Measurements from ENCODE around the gene NARF.
A peak's percentile ranks its signal among the peaks of the same experiment; 100 is the strongest.
"Not testable (repeated sequence)": the region's sequence is repeated elsewhere in the genome, so short reads cannot be mapped to it uniquely, and the experiment has no call there.

NARF gene

DNA sequence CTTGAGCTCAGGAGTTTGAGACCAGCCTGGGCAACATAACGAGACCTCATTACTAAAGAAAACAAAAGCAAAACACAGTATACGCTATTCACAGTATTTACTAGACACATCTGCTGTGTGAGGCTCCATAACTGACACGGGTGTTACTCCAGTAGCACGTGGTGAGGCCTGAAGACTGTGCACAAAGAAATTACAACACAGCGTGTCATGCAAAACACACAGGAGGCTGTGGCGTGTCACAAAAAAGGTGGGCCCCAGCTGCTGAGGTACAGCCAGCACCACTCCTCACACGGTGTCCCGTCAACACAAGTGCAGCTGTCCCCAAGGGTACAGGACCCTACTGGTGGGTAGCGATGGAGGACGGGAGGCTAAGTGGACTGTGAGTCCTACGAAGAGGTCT is 10.7 kb upstream of the NARF start:
- DNase-seq = no peak

DNA sequence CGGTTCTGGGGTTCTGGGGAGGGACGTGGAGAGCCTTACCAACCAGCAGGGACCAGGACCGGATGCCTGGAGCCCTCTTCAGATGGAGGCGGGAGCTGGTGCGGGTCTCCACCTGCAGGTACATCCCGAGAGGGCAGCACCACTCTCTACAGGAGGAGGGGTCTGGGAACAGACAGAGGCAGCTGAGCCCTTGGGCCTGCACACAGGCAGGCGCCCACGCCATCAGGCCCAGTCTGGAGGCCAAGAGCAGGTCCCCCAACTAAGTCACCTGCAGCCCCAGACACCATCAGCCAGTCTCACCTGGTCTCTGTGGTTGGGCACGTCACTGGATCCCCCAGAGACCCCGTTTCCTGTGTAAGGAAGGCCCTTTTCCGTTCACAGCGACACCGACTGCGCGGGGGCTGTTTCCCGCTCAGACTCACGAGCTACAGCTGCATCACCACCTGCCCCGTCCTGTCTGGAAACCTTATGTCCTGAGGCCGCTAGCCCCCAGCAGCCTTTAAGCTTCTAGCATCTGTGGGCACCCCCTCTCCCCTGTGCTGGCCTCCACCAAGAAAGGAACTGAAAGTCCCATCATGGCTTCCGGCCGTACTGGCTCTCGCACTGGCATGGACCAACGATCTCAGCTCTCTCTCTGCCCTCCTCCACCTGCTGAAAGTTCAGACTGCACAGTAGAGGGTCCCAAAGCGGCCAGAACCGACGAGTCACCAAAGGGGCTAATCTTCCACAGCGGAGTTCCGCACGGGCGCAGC is 9.2 kb upstream of the NARF start:
- DNase-seq = peak; percentile 75

DNA sequence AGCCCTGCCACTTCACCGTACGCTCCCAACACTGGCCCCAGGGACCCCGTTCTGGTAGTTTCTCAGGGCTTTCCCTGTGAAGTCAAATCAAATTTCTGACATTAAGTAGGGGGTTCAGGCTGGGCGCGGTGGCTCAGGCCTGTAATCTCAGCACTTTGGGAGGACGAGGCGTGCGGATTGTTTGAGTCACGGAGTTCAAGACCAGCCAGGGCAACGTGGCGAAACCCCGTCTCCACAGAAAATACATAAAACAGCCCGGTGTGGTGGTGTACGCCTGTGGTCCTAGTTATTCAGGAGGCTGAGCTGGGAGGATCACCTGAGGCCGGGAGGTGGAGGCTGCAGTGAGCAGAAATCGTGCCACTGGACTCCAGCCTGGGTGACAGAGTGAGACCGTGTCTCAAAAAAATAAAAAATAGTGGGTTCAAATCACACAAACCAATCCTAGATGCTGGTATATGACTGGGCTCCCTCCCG is 8.6 kb upstream of the NARF start:
- DNase-seq = peak; percentile 34

DNA sequence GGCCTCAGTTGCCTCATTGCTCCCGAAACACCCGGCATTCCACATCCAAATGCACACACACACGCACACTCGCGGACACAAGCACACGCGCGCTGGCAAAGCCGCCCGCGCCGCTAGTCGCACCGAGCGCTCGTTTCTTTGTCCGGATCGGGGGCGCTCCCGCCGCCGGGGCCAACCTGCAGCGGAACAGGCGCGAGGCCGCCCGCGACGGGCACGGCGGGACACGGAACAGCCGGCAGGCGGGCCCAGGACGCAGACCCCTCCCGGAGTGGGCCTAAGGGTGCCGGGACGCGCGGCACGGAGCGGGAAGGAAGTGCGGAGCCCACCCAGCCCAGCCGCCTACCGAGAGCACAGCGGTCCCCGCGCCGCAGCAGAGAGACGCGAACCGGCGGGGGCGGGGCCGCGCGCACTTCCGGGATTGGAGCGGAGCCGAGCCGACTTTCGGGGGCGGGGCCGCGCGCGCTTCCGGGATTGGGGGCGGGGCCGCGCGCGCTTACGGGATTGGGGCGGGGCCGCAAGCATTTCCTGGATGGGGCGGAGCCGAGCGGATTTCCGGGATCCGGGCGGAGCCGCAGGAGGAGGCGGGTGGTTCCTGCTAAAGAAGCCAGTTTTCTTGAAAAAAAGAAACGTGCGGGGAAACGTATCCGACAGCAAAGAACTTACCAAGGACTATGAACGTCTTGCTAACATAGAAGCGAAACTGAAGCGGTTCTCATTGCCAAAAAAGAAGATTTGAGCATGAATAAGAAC is 8.0 kb upstream of the NARF start, which contains the start of gene CYBC1:
Gene CYBC1 (minus strand): TSS at position 396 of the 750 bp plus-strand sequence. CDS start 1,498 bp downstream, outside the sequence.
- DNase-seq = peak; percentile 98

DNA sequence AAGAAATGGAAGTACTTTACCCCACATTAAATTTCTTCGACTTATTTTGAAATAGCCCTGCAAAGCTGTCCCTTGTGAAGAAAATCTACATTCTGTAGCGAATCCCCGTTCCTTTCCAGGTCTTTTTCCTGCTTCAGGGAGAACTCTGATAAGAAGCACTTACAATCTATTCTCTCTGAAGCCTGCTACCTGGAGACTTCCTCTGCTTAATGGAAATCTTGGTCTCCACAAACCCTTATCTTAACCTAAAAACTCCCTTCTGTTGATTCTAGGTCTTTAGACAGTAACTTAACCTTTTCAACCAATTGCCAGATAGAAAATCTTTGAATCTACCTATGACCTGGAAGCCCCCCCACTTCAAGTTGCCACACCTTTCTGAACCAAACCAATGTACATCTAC is 6.4 kb upstream of the NARF start:
- no peak for DNase-seq

DNA sequence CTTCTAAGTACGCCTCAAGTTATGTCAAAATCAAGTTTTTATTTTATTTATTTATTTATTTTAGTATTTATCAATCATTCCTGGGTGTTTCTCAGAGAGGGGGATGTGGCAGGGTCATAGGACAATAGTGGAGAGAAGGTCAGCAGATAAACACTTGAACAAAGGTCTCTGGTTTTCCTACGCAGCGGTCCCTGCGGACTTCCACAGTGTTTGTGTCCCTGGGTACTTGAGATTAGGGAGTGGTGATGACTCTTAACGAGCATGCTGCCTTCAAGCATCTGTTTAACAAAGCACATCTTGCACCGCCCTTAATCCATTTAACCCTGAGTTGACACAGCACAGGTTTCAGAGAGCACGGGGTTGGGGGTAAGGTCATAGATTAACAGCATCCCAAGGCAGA is 5.4 kb upstream of the NARF start:
- DNase-seq = not testable (repeated sequence)

DNA sequence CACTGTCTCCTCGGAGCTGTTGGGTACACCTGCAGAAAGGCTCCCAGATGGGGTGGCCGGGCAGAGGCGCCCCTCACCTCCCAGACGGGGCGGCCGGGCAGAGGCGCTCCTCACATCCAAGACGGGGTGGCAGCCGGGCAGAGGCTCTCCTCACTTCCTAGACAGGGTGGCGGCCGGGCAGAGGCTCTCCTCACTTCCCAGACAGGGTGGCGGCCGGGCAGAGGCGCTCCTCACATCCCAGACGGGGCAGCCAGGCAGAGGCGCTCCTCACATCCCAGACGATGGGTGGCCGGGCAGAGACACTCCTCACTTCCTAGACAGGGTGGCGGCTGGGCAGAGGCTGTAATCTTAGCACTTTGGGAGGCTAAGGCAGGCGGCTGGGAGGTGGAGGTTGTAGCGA is 4.8 kb upstream of the NARF start:
- not testable (repeated sequence) for DNase-seq

DNA sequence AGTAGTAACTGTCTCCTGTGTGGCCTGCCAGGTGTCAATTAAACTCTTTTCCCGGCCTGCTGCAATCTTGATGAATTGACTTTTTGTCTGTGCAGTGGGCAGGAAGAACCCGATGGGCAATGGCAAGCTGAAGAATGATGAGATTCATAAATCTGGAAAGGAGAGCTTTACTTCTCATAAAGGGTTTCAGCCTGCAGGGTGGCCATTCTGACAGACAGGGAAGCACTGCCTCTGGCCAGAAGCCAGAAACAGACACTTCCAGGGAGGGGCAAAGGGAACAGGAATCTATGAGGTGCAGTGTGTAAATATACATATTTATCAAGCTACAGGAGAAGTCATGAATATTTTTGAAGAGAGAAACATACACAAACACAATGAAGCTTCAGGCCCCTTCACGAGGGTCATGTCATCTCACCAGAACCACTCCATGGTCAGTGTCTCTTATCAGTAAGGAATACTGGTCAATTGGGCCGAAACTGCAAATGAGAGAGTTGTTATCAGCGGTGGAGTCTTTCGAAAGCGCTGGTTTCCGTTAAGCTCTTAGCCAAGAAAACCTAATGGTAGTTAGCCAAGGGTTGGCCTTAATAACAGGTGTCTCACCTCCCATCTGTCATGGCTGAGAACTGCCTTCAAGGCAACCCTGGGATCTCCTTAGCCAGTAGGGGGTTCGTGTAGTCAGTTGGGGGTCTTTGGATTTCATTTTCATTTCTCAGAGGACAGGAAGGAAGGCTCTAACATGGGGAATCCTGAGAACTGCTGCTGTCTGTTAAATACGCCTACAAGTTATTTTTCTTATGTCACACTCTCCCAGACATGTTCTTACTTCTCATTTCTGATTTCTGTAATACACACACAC is 1.2 kb upstream of the NARF start:
- no peak for DNase-seq

DNA sequence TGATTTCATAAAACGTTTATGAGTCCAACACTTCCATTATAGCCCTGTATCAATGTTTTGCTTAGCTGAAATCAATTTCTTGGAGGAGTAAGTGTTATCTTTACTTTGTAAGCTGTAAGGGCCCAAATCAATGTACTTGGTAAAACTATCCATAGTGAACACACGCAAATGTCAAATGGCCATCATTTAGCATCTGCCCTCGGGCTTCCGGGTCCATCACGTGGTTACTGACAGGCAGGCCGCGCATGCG is 687 bp upstream of the NARF start:
- no peak for DNase-seq

DNA sequence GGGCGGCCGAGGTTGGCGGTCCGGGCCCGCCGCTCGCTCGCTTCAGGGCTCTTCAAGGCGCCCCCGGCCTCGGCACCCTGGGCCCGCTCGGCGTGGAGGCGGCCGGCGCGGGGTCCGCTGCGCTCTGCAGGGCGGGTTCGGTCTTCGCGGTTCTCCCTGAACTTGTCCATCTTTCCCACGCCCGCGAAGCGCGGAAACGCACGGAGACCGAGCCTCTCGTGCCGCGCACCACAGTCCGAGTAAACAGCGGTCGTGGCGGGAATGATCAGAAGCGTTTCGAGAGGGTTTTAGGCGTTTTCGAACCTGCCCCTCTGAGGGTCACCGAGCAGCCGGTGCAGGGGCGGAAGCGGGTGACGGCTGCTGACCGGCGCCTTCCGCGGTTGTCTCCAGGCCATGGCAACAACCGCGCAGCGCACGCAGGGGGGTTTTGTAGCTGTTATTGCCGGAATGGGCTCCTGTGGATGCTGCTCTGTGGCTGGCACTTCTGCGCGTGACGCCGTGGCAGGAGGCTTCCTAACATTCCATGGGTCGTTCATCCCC is 414 bp downstream of the NARF start:
- peak; percentile 45 for DNase-seq

DNA sequence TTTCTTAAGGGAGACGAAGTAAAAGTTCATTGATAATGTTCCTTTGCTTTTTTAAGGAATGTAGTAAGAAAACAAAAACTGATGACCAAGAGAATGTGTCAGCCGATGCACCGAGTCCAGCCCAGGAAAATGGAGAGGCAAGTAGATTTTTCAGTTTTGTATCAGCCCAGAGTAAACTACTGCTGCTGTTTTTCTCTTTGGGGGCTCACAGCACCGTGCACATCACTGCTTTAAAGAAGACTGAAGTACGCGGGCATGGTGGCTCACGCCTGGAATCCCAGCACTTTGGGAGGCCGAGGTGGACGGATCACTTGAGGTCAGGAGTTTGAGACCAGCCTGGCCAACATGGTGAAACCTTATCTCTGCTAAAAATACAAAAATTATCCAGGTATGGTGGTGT is 1.4 kb downstream of the NARF start:
- not testable (repeated sequence) for DNase-seq

DNA sequence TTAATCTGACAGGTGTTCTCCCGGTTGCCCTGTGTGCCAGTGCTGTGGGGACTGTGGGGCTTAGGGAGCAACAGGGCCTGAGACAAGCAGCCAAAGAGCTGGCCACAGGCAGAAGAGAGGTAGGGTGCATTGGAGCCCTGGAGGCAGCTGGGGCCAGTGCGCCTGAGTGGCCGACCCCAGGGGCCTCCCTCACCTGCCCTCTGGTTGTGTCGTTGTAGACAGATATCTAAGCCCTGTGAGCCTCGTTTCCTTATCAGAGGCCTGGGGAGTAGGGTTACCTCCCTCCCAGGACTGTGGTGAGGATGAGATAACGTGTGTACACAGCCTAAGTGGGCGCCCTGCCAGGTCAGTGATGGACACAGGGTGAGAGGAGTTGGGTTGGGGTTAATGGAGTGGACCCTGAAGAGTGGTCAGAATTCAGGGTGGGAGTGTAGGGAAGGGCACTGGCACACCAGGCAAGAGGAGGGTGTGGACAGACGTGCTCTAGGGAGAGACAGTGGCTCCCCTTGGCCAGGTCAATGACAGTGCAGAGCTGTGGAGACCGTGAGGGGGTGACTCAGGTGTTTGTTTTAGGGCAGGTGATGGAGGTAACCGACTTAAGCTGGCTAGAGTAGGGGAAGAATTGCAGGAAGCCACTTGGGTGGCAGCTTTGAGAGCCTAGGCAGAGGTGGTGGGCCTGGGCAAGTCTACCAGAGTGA is 3.4 kb downstream of the NARF start:
- no peak for DNase-seq

DNA sequence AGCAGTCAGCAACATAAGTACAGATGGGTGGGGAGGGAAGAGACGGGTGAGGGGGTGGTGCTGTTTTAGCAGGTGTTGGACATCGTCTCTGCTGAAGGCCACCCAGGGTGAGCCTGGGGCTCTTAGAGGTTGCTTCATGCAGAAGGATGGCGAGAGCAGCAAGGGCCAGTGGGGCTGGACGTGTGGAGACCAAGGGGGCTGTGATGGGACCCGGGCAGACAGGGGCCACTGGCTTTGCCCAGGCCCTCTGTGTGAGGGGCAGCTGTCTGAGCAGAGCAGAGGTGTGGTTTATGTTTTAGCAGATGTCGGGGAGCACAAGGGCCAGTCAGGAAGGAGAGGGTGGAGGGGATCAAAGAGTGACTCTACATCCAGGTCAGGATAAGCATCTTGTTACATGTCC is 4.8 kb downstream of the NARF start:
- no peak for DNase-seq

DNA sequence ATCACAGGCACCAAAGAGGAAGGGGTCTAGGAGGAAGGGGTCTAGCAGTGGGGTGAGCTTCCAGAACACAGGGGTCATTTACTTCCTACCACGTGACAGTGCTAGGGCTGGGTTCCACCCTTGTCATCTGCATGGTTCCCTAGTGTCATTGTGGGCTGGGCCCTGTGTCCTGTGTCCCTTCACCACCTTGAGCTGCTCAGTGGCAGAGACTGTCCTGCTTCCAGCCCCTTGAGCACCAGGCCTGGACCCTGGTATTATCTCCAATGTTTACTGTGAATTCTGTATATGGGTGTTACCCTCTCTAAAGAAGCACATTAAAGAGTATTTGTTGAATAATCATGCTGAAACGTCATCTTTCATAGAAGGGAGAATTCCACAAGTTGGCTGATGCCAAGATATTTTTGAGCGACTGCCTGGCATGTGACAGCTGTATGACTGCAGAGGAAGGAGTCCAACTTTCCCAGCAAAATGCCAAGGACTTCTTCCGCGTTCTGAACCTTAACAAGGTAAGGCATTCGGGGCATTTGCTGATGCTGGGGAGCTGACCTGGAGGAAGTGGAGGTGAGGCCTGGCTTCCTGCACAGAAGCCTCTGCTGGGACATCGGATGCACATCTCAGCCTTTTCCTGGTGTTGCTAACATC is 5.5 kb downstream of the NARF start:
- no peak for DNase-seq

DNA sequence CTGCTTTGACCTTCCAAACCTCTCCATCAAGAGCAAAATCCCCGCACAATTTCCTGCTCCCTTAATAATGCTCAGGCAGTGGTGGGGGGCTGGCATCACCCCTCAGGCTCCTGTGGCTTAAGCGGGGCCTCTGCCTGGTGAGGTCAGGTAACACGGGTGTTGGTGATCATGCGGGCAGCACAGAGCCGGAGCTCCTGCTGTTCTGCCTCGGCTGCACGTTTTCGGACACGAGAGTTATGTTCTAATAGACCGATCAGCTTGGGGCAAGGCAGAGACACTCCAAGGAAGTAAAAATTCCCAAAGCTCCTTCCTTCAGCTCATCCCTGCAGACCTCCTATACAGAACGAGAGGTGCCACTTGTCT is 6.0 kb downstream of the NARF start:
- no peak for DNase-seq

DNA sequence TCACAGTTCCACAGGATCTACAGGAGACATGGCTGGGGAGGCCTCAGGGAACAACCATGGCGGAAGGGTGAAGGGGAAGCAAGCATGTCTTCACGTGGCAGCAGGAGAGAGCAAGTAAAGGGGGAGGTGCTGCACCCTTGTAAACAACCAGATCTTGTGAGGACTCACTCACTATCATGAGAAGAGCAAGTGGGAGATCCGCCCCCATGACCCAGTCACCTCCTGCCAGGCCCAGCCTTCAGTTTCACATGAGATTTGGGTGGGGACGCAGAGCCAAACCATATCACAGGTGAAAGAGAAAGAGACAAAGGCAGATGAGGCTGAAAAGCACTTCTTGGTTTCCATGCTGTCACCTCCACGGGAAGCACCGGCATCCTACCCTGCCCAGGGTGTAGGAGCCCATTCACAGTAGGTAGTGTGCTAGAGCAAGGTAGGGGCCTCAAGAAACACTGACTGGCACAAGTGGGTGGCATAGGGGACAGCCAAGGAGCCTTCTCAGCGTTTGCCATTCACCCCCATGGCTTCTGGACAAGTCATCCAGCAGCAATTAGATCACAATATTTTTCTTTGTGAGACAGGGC is 6.6 kb downstream of the NARF start:
- DNase-seq = no peak

DNA sequence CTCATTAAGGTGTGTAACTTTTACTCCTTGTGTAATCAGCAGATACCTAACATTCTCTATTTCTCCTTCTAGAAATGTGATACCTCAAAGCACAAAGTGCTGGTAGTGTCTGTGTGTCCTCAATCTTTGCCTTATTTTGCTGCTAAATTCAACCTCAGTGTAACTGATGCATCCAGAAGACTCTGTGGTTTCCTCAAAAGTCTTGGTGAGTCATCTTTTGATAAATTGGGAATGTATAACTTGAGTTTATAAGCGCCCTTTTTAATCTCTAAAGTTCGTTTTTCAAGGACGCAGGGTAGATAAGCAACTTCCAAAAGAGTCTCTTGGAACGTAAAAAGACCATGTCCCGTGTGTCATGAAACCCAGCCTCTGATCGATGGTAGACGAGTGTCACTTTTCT is 10.2 kb downstream of the NARF start:
- DNase-seq = no peak

DNA sequence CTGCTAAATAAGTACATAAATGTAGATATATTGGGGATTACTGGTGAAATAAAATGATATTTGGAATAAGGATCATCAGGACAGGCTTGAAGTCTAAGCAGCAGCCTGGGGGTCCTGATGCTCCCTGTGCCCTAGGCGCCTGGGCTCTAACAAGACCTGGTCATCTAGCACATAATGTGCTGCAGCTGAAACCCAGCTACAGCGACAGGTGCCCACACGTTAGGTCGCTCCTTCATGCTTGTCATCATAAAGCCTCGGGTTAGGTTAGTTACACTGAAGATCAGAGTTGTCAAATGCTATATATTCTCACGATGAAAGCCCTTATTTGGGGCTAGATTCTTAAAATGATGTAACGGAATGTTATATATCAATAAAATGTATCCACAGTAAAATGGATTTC is 11.5 kb downstream of the NARF start:
- no peak for DNase-seq

DNA sequence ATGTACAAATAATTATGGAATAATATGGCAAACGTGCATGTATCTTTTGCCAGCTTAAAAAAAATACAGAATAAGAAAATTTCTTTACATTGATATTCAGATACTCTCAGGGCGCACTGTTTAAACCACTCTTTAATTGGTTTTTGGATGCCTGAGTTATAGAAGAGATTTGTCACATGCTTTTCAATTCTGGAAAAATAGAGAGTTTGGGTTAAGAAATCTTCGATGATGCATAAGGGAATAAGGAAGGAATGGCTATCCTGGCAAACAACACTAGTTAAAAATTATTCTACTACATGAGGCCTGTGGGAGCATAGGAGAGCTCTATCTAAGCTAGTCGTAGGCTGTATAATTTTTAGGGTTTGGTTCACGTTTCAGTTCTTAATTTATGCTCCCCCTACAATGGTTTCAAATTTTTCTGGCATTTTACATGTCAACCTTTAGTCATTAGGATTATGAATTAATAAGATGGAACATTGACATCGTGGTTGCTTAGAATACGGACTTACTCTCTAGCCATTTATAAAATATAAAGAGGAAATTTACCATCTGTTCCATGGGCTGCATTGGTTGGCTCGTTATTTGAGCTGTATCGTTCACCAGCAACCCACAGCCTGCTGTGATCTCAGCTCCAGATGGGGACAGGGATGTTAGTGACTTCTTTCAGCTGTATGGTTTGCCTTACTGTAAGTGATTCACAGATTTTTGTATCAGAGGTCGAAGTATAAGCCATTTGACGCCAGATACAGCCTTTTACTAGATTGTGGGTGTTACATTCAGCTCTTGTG is 15.9 kb downstream of the NARF start:
- no peak for DNase-seq

DNA sequence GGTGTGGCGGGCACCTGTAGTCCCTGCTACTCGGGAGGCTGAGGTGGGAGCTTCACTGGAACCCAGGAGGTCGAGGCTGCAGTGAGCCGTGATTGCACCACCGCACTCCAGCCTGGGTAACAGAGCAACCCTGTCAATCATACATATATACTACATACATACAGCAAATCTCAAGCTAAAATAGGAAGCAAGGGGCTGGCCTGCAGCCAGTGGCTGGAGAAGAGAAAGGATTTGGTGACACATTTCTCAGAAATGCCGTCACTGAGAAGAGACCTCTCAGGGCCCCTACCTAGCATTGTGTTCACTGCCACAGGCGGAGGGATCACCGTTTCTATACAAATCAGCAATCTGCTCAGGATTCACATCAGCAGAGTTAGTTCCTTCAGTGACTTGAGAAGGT is 16.9 kb downstream of the NARF start:
- no peak for DNase-seq

DNA sequence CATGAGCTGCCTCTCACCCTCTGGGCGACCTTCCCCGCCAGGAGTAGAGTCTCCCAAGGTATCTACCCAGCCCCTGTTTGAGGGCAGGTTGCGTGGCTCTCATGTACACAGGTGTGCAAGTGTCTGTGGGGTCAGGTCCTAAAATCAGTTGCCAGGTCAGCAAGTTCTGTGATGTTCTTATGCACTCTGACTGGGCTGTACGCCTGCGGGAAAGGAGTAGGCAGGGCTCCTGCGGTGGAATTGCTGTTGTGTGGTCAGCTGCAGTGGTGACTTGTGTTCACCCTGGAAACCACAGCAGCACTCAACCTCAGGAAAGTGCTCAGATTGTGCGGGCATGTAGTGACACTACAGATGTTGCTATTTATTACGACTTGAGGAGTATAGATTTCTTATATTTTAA is 19.4 kb downstream of the NARF start:
- DNase-seq = no peak
